SH-SY5Y (cell line): Measurements from ENCODE around the gene TAF11L9.
"Not testable (repeated sequence)": the region's sequence is repeated elsewhere in the genome, so short reads cannot be mapped to it uniquely, and the experiment has no call there.

Experiments used
- GATA2 ChIP-seq: IDR thresholded peaks from 2 replicates; pipeline ENCODE4 v1.6.1; 2011; ENCODE audit warnings: mild to moderate bottlenecking, low read depth, low read length
- GATA3 ChIP-seq: IDR thresholded peaks from 2 replicates; pipeline ENCODE4 v1.6.1; 2011; ENCODE audit warnings: low read depth, mild to moderate bottlenecking, low read length, moderate library complexity

DNA sequence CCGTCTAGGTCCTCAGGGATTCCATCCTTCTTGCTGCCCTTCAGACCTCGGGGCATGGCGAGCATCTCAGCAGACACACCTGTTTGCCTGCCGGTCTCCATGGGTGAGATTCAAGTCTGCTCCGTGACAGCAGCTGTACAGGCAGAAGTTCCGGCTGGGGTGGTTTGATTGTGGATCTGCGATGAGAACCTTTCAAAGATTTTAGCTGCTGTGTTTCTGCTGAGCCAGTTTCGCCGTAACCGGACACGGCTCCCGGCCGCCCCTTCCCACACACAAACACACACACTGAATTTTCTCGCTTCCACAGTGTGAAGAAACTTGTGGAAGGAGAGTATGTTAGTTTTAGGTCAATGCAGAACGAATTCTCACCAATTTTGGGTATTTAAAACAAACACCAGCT is 3.5 kb upstream of the TAF11L9 start, which contains the start of gene TAF11L10:
- not testable (repeated sequence) for TF ChIP-seq GATA2, GATA3
